SK-N-SH (cell line): ENCODE measurements around the gene ATF5.

Experiments used
- EZH2phosphoT487 ChIP-seq: fragments of 200-600 bp; sonication (generic); IDR thresholded peaks from 2 replicates; pipeline ENCODE4 v1.6.1; 2017; ENCODE audit warnings: low read depth, mixed run types, mild to moderate bottlenecking, antibody characterized with exemption, moderate library complexity, borderline replicate concordance
- FOXJ3 ChIP-seq: sonication (generic); formaldehyde crosslinking; IDR thresholded peaks from 2 replicates; pipeline ENCODE4 v1.5.1; 2020; ENCODE audit warnings: mild to moderate bottlenecking, missing genetic modification reagents
- FOXM1 ChIP-seq: IDR thresholded peaks from 2 replicates; pipeline ENCODE4 v1.4.0; 2012; ENCODE audit warnings: low read depth, mild to moderate bottlenecking
- JUND ChIP-seq: IDR thresholded peaks from 2 replicates; pipeline ENCODE4 v1.4.0; 2012
- SMC3 ChIP-seq: IDR thresholded peaks from 2 replicates; pipeline ENCODE4 v1.6.1; 2012; ENCODE audit warnings: low read depth, low read length, improper control_type of control experiment
- TAF1 ChIP-seq: IDR thresholded peaks from 2 replicates; pipeline ENCODE4 v1.6.1; 2012; ENCODE audit warnings: low read depth, mild to moderate bottlenecking, low read length, moderate library complexity, borderline replicate concordance
- TF ChIP-seq, protein P1 (sequence below): IDR thresholded peaks from 2 replicates; pipeline ENCODE4 v1.4.0; 2012; ENCODE audit warnings: low read depth
- TF ChIP-seq, protein P2 (sequence below): fragments of 200-600 bp; sonication (generic); IDR thresholded peaks from 2 replicates; pipeline ENCODE4 v1.6.1; 2017; ENCODE audit warnings: antibody characterized with exemption, mild to moderate bottlenecking, moderate library complexity
- TF ChIP-seq, protein P3 (sequence below): IDR thresholded peaks from 2 replicates; pipeline ENCODE4 v1.6.1; 2012; ENCODE audit warnings: mild to moderate bottlenecking, low read depth, low read length, moderate library complexity
- TF ChIP-seq, protein P4 (sequence below): fragments of 150-350 bp; IDR thresholded peaks from 2 replicates; pipeline ENCODE4 v1.6.1; 2017; ENCODE audit warnings: antibody characterized with exemption, low read length, low read depth, borderline replicate concordance
- TF ChIP-seq, protein P5 (sequence below): fragments of 150-350 bp; IDR thresholded peaks from 2 replicates; pipeline ENCODE4 v1.6.1; 2016; ENCODE audit warnings: mild to moderate bottlenecking, low read depth, low read length

DNA sequence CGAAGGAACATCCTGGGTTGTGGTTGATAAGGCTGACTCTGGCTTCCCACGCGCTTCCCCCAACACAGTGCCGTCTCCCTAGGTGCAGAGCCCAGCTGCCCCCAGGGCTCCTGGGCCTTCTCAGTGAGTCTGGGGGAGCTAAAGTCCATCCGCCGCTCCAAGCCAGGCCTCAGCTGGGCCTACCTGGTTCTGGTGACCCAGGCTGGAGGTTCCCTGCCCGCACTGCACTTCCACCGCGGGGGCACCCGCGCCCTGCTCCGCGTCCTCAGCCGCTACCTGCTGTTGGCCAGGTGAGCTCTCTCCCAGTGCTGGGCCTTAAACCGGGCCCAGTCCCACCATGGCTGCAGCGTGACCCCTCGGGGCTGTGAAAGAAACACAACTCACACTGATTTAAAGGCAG lies 47.8 kb upstream of the ATF5 start:
- TF ChIP-seq SMC3: no peak
- TF ChIP-seq, protein P1, sequence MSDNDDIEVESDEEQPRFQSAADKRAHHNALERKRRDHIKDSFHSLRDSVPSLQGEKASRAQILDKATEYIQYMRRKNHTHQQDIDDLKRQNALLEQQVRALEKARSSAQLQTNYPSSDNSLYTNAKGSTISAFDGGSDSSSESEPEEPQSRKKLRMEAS: no peak
- TF ChIP-seq, protein P2, sequence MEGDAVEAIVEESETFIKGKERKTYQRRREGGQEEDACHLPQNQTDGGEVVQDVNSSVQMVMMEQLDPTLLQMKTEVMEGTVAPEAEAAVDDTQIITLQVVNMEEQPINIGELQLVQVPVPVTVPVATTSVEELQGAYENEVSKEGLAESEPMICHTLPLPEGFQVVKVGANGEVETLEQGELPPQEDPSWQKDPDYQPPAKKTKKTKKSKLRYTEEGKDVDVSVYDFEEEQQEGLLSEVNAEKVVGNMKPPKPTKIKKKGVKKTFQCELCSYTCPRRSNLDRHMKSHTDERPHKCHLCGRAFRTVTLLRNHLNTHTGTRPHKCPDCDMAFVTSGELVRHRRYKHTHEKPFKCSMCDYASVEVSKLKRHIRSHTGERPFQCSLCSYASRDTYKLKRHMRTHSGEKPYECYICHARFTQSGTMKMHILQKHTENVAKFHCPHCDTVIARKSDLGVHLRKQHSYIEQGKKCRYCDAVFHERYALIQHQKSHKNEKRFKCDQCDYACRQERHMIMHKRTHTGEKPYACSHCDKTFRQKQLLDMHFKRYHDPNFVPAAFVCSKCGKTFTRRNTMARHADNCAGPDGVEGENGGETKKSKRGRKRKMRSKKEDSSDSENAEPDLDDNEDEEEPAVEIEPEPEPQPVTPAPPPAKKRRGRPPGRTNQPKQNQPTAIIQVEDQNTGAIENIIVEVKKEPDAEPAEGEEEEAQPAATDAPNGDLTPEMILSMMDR: no peak
- TF ChIP-seq JUND: no peak
- TF ChIP-seq, protein P3, sequence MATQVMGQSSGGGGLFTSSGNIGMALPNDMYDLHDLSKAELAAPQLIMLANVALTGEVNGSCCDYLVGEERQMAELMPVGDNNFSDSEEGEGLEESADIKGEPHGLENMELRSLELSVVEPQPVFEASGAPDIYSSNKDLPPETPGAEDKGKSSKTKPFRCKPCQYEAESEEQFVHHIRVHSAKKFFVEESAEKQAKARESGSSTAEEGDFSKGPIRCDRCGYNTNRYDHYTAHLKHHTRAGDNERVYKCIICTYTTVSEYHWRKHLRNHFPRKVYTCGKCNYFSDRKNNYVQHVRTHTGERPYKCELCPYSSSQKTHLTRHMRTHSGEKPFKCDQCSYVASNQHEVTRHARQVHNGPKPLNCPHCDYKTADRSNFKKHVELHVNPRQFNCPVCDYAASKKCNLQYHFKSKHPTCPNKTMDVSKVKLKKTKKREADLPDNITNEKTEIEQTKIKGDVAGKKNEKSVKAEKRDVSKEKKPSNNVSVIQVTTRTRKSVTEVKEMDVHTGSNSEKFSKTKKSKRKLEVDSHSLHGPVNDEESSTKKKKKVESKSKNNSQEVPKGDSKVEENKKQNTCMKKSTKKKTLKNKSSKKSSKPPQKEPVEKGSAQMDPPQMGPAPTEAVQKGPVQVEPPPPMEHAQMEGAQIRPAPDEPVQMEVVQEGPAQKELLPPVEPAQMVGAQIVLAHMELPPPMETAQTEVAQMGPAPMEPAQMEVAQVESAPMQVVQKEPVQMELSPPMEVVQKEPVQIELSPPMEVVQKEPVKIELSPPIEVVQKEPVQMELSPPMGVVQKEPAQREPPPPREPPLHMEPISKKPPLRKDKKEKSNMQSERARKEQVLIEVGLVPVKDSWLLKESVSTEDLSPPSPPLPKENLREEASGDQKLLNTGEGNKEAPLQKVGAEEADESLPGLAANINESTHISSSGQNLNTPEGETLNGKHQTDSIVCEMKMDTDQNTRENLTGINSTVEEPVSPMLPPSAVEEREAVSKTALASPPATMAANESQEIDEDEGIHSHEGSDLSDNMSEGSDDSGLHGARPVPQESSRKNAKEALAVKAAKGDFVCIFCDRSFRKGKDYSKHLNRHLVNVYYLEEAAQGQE: no peak
- TF ChIP-seq, protein P4, sequence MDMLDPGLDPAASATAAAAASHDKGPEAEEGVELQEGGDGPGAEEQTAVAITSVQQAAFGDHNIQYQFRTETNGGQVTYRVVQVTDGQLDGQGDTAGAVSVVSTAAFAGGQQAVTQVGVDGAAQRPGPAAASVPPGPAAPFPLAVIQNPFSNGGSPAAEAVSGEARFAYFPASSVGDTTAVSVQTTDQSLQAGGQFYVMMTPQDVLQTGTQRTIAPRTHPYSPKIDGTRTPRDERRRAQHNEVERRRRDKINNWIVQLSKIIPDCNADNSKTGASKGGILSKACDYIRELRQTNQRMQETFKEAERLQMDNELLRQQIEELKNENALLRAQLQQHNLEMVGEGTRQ: no peak
- TF ChIP-seq, protein P5, sequence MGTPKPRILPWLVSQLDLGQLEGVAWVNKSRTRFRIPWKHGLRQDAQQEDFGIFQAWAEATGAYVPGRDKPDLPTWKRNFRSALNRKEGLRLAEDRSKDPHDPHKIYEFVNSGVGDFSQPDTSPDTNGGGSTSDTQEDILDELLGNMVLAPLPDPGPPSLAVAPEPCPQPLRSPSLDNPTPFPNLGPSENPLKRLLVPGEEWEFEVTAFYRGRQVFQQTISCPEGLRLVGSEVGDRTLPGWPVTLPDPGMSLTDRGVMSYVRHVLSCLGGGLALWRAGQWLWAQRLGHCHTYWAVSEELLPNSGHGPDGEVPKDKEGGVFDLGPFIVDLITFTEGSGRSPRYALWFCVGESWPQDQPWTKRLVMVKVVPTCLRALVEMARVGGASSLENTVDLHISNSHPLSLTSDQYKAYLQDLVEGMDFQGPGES: no peak
- no peak for TF ChIP-seq TAF1
- no peak for TF ChIP-seq EZH2phosphoT487
- no peak for TF ChIP-seq FOXJ3 (CRISPR knock-in tag)
- TF ChIP-seq FOXM1: no peak
